Measurements from ENCODE around the gene DPYD.

The DPYD gene

GRCh38 chr1:97348599-97349265, 572.1 kb downstream of the DPYD start:
- no peak for TF ChIP-seq ZFX (IDR thresholded peaks at IDR 0.05; ENCODE audit: borderline replicate concordance)
- no peak for TF ChIP-seq CTCF (IDR thresholded peaks at IDR 0.05)
- no peak overlapping the region for H3K27ac ChIP-seq

- H3K27ac ChIP-seq = no peak overlapping the region
- TF ChIP-seq ZFX (IDR thresholded peaks at IDR 0.05; ENCODE audit: borderline replicate concordance) = no peak
- TF ChIP-seq CTCF (IDR thresholded peaks at IDR 0.05) = no peak
These were observed 579.9 kb downstream of the DPYD start for GRCh38 chr1:97340951-97341350.

GRCh38 chr1:97338347-97338746, 582.5 kb downstream of the DPYD start:
- no peak overlapping the region for H3K27ac ChIP-seq
- TF ChIP-seq ZFX (IDR thresholded peaks at IDR 0.05; ENCODE audit: borderline replicate concordance) (no peak), CTCF (IDR thresholded peaks at IDR 0.05) (no peak)

GRCh38 chr1:97337250-97338030, 583.4 kb downstream of the DPYD start:
- no peak overlapping the region for H3K27ac ChIP-seq
- TF ChIP-seq ZFX (IDR thresholded peaks at IDR 0.05; ENCODE audit: borderline replicate concordance) = no peak
- TF ChIP-seq CTCF (IDR thresholded peaks at IDR 0.05) = no peak

GRCh38 chr1:97334454-97334853, 586.4 kb downstream of the DPYD start:
- no peak for TF ChIP-seq CTCF (IDR thresholded peaks at IDR 0.05)
- TF ChIP-seq ZFX (IDR thresholded peaks at IDR 0.05; ENCODE audit: borderline replicate concordance) = no peak
- no peak overlapping the region for H3K27ac ChIP-seq

GRCh38 chr1:97332716-97333115, 588.1 kb downstream of the DPYD start:
- H3K27ac ChIP-seq = no peak overlapping the region
- TF ChIP-seq CTCF (IDR thresholded peaks at IDR 0.05) = no peak
- TF ChIP-seq ZFX (IDR thresholded peaks at IDR 0.05; ENCODE audit: borderline replicate concordance) = no peak

- no peak overlapping the region for H3K27ac ChIP-seq
- TF ChIP-seq ZFX (IDR thresholded peaks at IDR 0.05; ENCODE audit: borderline replicate concordance) (no peak), CTCF (IDR thresholded peaks at IDR 0.05) (no peak)
These were observed 589.7 kb downstream of the DPYD start for GRCh38 chr1:97331165-97331564.
